GM12878 (cell line): ENCODE measurements around the gene PTPRD. TPM values are rescaled to one million over a fixed set of nuclear protein-coding genes. Genes with fewer than 3 reads are reported as not detected.

Source experiments
- ATAC-seq: fragments of 200-7000 bp; cut with Tn5 transposase; 3 replicates; pipeline ENCODE4 v1.9.1; 2020; ENCODE audit warnings: mild to moderate bottlenecking, moderate library complexity
- BruUV-seq: library from RNA; stranded (reverse); fragments of 400-500 nt; replicated peaks from 2 replicates; lab custom pipeline; 2021; lab: Mats Ljungman, UMichigan
- CTCF ChIA-PET: fragments of 300-600 bp; sonication (Branson Sonifier 250); formaldehyde crosslinking; extraction: SDS; loops from one replicate; lab custom pipeline; 2021; ENCODE audit warnings: inconsistent platforms; lab: Yijun Ruan, JAX
- POLR2A ChIA-PET: fragments of 350-600 bp; formaldehyde crosslinking; extraction: SDS; loops from one replicate; lab custom pipeline; 2021; ENCODE audit warnings: inconsistent platforms; lab: Charles Lee
- RAD21 ChIA-PET: fragments of 300-600 bp; sonication (Branson Sonifier 250); formaldehyde crosslinking; loops from one replicate; lab custom pipeline; 2023; ENCODE audit warnings: antibody characterized with exemption; ENCODE audit not compliant: unreplicated experiment; lab: Charles Lee
- SMC1A ChIA-PET: fragments of 300-600 bp; sonication (Branson Sonifier 250); formaldehyde crosslinking; loops from one replicate; lab custom pipeline; 2023; ENCODE audit not compliant: unreplicated experiment, uncharacterized antibody; lab: Charles Lee
- DNase-seq: peaks from one replicate; pipeline ENCODE4 v3.0.0-alpha.2; 2011; ENCODE audit warnings: low read depth, low spot score
- FAIRE-seq: peaks from 3 replicates; lab custom pipeline; 2011; peaks lifted over from hg19 to GRCh38; lab: Jason Lieb, UNC
- H2AFZ ChIP-seq: 2 replicates; pipeline ENCODE4 v1.6.0; 2011; ENCODE audit warnings: low read depth, low read length, control low read depth; ENCODE audit not compliant: control insufficient read depth
- H3K27ac ChIP-seq: 2 replicates; pipeline ENCODE4 v1.5.1; 2011; ENCODE audit warnings: control low read depth; ENCODE audit not compliant: control insufficient read depth, insufficient read depth
- H3K27me3 ChIP-seq, 2 experiments: replicated peaks in 1 of 2; 2 replicates each; pipeline versions ENCODE4 v1.6.0 to v1.6.1; 2011; ENCODE audit warnings: low read length in 1 of 2; ENCODE audit not compliant: control insufficient read depth in 2 of 2, insufficient read depth in 2 of 2
- H3K36me3 ChIP-seq, 2 experiments: 2 replicates each; pipeline ENCODE4 v1.5.1; 2011; ENCODE audit warnings: low read length in 1 of 2; ENCODE audit not compliant: control insufficient read depth in 2 of 2, insufficient read depth in 2 of 2
- H3K4me1 ChIP-seq: 2 replicates; pipeline ENCODE4 v1.6.1; 2011; ENCODE audit warnings: mild to moderate bottlenecking, low read length, moderate library complexity, mixed read lengths; ENCODE audit not compliant: control insufficient read depth, insufficient read depth
- H3K4me2 ChIP-seq: 2 replicates; pipeline ENCODE4 v1.6.0; 2011; ENCODE audit warnings: control low read depth; ENCODE audit not compliant: control insufficient read depth, insufficient read depth
- H3K4me3 ChIP-seq: fragments of 200-600 bp; sonication (generic); 2 replicates; pipeline ENCODE4 v1.5.1; 2016
- H3K79me2 ChIP-seq: 2 replicates; pipeline ENCODE4 v1.6.0; 2011; ENCODE audit warnings: low read length; ENCODE audit not compliant: control insufficient read depth, insufficient read depth
- H3K9ac ChIP-seq: 2 replicates; pipeline ENCODE4 v1.8.0; 2011; ENCODE audit warnings: low read length, control low read depth, mixed read lengths; ENCODE audit not compliant: control insufficient read depth, insufficient read depth
- H3K9me3 ChIP-seq: replicated peaks from 3 replicates; pipeline ENCODE4 v1.5.1; 2011; ENCODE audit warnings: mild to moderate bottlenecking, low read length; ENCODE audit not compliant: control insufficient read depth, insufficient read depth
- H4K20me1 ChIP-seq: 2 replicates; pipeline ENCODE4 v1.6.0; 2011; ENCODE audit not compliant: control insufficient read depth, insufficient read depth
- GATAD2B ChIP-seq: fragments of 450-650 bp; conservative IDR thresholded peaks from 2 replicates; pipeline ENCODE4 v1.6.1; 2017; ENCODE audit warnings: low read depth, mild to moderate bottlenecking, moderate library complexity
- IKZF1 ChIP-seq: fragments of 450-650 bp; conservative IDR thresholded peaks from 2 replicates; pipeline ENCODE4 v1.6.1; 2017; ENCODE audit warnings: antibody characterized with exemption, mild to moderate bottlenecking
- IRF3 ChIP-seq: fragments of 450-650 bp; IDR thresholded peaks from 2 replicates; pipeline ENCODE4 v1.6.1; 2014; ENCODE audit warnings: mild to moderate bottlenecking
- KDM1A ChIP-seq: fragments of 200-600 bp; sonication (generic); IDR thresholded peaks from 2 replicates; pipeline ENCODE4 v1.6.1; 2016; ENCODE audit warnings: borderline replicate concordance
- PAX8 ChIP-seq: fragments of 450-650 bp; IDR thresholded peaks from 2 replicates; pipeline ENCODE4 v1.6.1; 2017; ENCODE audit warnings: mild to moderate bottlenecking, moderate library complexity
- PML ChIP-seq: IDR thresholded peaks from 2 replicates; pipeline ENCODE4 v1.6.1; 2012; ENCODE audit warnings: low read length, inconsistent platforms
- RAD21 ChIP-seq: IDR thresholded peaks from 2 replicates; pipeline ENCODE4 v1.6.1; 2011; ENCODE audit warnings: mild to moderate bottlenecking, low read depth, low read length, moderate library complexity; ENCODE audit not compliant: insufficient read depth
- RUNX3 ChIP-seq: IDR thresholded peaks from 2 replicates; pipeline ENCODE4 v1.6.1; 2012; ENCODE audit warnings: low read length, inconsistent platforms
- SMARCA5 ChIP-seq: fragments of 450-650 bp; IDR thresholded peaks from 2 replicates; pipeline ENCODE4 v1.6.1; 2017; ENCODE audit warnings: mild to moderate bottlenecking
- STAT1 ChIP-seq: fragments of 450-650 bp; conservative IDR thresholded peaks from 2 replicates; pipeline ENCODE4 v1.6.1; 2014; ENCODE audit warnings: antibody characterized with exemption, mild to moderate bottlenecking
- ZNF24 ChIP-seq: fragments of 450-650 bp; IDR thresholded peaks from 2 replicates; pipeline ENCODE4 v1.6.1; 2017; ENCODE audit warnings: antibody characterized with exemption, mild to moderate bottlenecking
- ZZZ3 ChIP-seq: IDR thresholded peaks from 2 replicates; pipeline ENCODE4 v1.6.1; 2011; ENCODE audit warnings: low read depth; ENCODE audit not compliant: control insufficient read depth, insufficient read length
- WGBS: methylation state at CpG from one replicate; pipeline ENCODE4 v1.1.6; 2016; ENCODE audit warnings: low lambda C conversion rate; ENCODE audit not compliant: insufficient replicate concordance, insufficient coverage; ENCODE audit errors: missing lambda C conversion rate; 5-methylcytosine and 5-hydroxymethylcytosine counted together
- in situ Hi-C: fragments of 300-500 bp; cut with MboI; formaldehyde crosslinking; loops from 9 replicates; pipeline ENCODE4 v1.14.3; 2018; ENCODE audit warnings: mixed read lengths
- intact Hi-C: fragments of 100-400 bp; cut with micrococcal nuclease; formaldehyde crosslinking; loops from one replicate; pipeline ENCODE4 v1.14.2; 2022; ENCODE audit not compliant: unreplicated experiment
- polyA plus RNA-seq, 11 experiments: library from polyadenylated mRNA; depleted of rRNA in 4 of 11; unstranded in 6 of 11; stranded (reverse) in 5 of 11; fragments of >200 nt; fragmentation: Nextera tagmentation in 4 of 11; fragmentation: Illumina TruSeq in 1 of 11; extraction: Ambion mirVana in 4 of 11; extraction: Trizol in 1 of 11; gene quantifications; 1 replicate in 1 of 11; 2 replicates in 10 of 11; pipeline versions ENCODE4 v1.2.1 to v1.2.3, GENCODE V29; 2011 to 2016; ENCODE audit warnings: inconsistent platforms in 2 of 11, missing spikeins in 2 of 11, low read depth in 1 of 11
- total RNA-seq, 4 experiments: library from RNA; depleted of rRNA in 3 of 4; stranded (reverse); fragments of >200 nt in 3 of 4; fragmentation: Illumina TruSeq in 1 of 4; extraction: Trizol in 1 of 4; gene quantifications; 2 replicates each; pipeline versions ENCODE4 v1.2.1 to v1.2.3, GENCODE V29; 2013 to 2021

Gene PTPRD
- total and polyA plus RNA-seq, 10 of the 15 experiments (the other 5 are each of a cell fraction or from before 2014, with no cell fraction given): under 0.01 to 0.05 (median 0.01) TPM; not detected in 7

DNA sequence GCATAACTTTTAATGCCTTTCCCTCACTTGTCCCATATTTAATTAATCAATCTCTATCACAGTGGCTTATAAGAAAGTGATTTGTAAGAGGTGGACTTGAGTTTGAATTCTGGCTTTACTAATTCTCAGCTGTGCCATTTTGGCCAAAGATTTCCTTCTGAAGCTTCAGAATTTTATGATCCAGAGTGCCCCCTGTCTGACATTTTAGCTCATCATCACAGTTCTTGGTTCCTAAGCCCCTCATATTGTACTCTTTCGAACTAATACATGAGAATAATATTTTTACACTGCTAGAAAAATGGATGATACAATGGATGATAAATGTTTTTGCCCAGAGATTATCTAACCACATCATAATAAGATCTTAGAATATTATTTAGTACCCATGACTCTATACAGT, 1014.1 kb downstream of the PTPRD start:
- POLR2A ChIA-PET: no interaction called here
- Histone ChIP-seq H3K4me2 (no peak overlapping the region), H3K9me3 (no peaks in the 10 kb centered on the region), H3K27me3 (no peaks in the 10 kb centered on the region), H4K20me1 (no peaks in the 10 kb centered on the region), H3K79me2 (no peaks in the 10 kb centered on the region), H3K27ac (no peak overlapping the region), H3K4me1 (no peaks in the 10 kb centered on the region), H3K36me3 (no peaks in the 10 kb centered on the region), H3K4me3 (no peak overlapping the region)
- FAIRE-seq (no peak), ATAC-seq (no peak)
- RAD21 ChIA-PET: no interaction called here
- SMC1A ChIA-PET: interaction anchor here (0.9 to 2.5 kb wide), 2 partner anchors 9 to 193 kb away, joined by 3 to 6 read pairs; no protein-coding TSS in a partner anchor
- CTCF ChIA-PET: interaction anchor here (0.5 to 1.4 kb wide), 4 partner anchors 186 to 787 kb away, joined by 3 read pairs; no protein-coding TSS in a partner anchor
- no TSS peak for BruUV-seq
- in situ Hi-C loops (no loop called here), intact Hi-C loops (no loop called here)
- TF ChIP-seq PML: no peak
- TF ChIP-seq SMARCA5: no peak
- TF ChIP-seq KDM1A: no peak
- no peak for TF ChIP-seq GATAD2B
- no peak for TF ChIP-seq STAT1
- no peak for TF ChIP-seq RUNX3
- no peak for TF ChIP-seq PAX8
- no peak for TF ChIP-seq RAD21
- TF ChIP-seq ZZZ3: no peak
- TF ChIP-seq IRF3: no peak
- TF ChIP-seq IKZF1: no peak
- TF ChIP-seq ZNF24: no peak
- TF ChIP-seq, all 136 proteins: peak for 0
- DNase-seq: no peak
- WGBS: 6% methylated on average over 1 of the region's 1 CpG
- H2AFZ ChIP-seq: no peak overlapping the region
- H3K9ac ChIP-seq: no peak overlapping the region
